Loucy (cell line): Measurements from ENCODE around the gene EXOC8.

Experiments used
- H2AFZ ChIP-seq: fragments of 200-600 bp; sonication (generic); 2 replicates; pipeline ENCODE4 v1.6.0; 2016; ENCODE audit warnings: antibody characterized with exemption, mild to moderate bottlenecking, low read length, moderate library complexity
- H3F3A ChIP-seq: fragments of 200-600 bp; 2 replicates; pipeline ENCODE4 v1.6.0; 2016; ENCODE audit warnings: antibody characterized with exemption, low read depth, mild to moderate bottlenecking
- H3K27me3 ChIP-seq: fragments of 200-600 bp; sonication (generic); 2 replicates; pipeline ENCODE4 v1.6.1; 2014; ENCODE audit warnings: low read length, mild to moderate bottlenecking; ENCODE audit not compliant: insufficient read depth, poor library complexity, severe bottlenecking
- H3K36me3 ChIP-seq: fragments of 200-600 bp; sonication (generic); 2 replicates; pipeline ENCODE4 v1.6.1; 2016; ENCODE audit warnings: low read length; ENCODE audit not compliant: insufficient read depth
- H3K4me1 ChIP-seq: fragments of 200-600 bp; sonication (generic); 2 replicates; pipeline ENCODE4 v1.5.1; 2014; ENCODE audit warnings: low read length, mild to moderate bottlenecking; ENCODE audit not compliant: insufficient read depth, poor library complexity, severe bottlenecking
- H3K4me2 ChIP-seq: fragments of 200-600 bp; sonication (generic); 2 replicates; pipeline ENCODE4 v1.6.0; 2014; ENCODE audit warnings: antibody characterized with exemption, low read length, low read depth, mild to moderate bottlenecking; ENCODE audit not compliant: poor library complexity, severe bottlenecking
- H3K4me3 ChIP-seq: fragments of 200-600 bp; sonication (generic); 2 replicates; pipeline ENCODE4 v1.5.1; 2014; ENCODE audit warnings: low read length, mild to moderate bottlenecking, mixed read lengths; ENCODE audit not compliant: poor library complexity, severe bottlenecking
- H3K79me2 ChIP-seq: fragments of 200-600 bp; sonication (generic); 2 replicates; pipeline ENCODE4 v1.6.1; 2014; ENCODE audit warnings: low read length; ENCODE audit not compliant: insufficient read depth
- H3K9ac ChIP-seq: fragments of 200-600 bp; sonication (generic); 2 replicates; pipeline ENCODE4 v1.6.0; 2014; ENCODE audit warnings: mild to moderate bottlenecking, low read depth, low read length, moderate library complexity; ENCODE audit not compliant: poor library complexity, severe bottlenecking
- H3K9me2 ChIP-seq: fragments of 200-600 bp; sonication (generic); replicated peaks from 2 replicates; pipeline ENCODE4 v1.6.1; 2016; ENCODE audit warnings: low read depth, low read length, mixed read lengths
- H3K9me3 ChIP-seq: fragments of 200-600 bp; sonication (generic); 2 replicates; pipeline ENCODE4 v1.6.1; 2014; ENCODE audit warnings: mild to moderate bottlenecking, antibody characterized with exemption, low read length, low read depth; ENCODE audit not compliant: insufficient read depth
- H4K20me1 ChIP-seq: fragments of 200-600 bp; sonication (generic); 2 replicates; pipeline ENCODE4 v1.6.0; 2014; ENCODE audit warnings: antibody characterized with exemption, low read length, mild to moderate bottlenecking; ENCODE audit not compliant: insufficient read depth, poor library complexity, severe bottlenecking
- EZH2phosphoT487 ChIP-seq: fragments of 200-600 bp; IDR thresholded peaks from 2 replicates; pipeline ENCODE4 v1.6.1; 2018; ENCODE audit warnings: antibody characterized with exemption, mild to moderate bottlenecking, moderate library complexity, borderline replicate concordance
- TF ChIP-seq, protein P1 (sequence below): fragments of 200-600 bp; sonication (generic); conservative IDR thresholded peaks from 2 replicates; pipeline ENCODE4 v1.5.1; 2014; ENCODE audit warnings: mild to moderate bottlenecking, antibody characterized with exemption, low read length

The EXOC8 gene

GRCh38 chr1:231319080-231319479, 18.6 kb downstream of the EXOC8 start:
- Histone ChIP-seq H3K79me2 (no peaks in the 10 kb centered on the region), H3K9me3 (no peaks in the 10 kb centered on the region), H3K4me2 (no peak overlapping the region), H3F3A (no peaks in the 10 kb centered on the region), H3K4me1 (no peaks in the 10 kb centered on the region), H3K36me3 (no peaks in the 10 kb centered on the region), H3K9ac (no peak overlapping the region), H3K4me3 (no peak overlapping the region), H2AFZ (no peak overlapping the region), H3K27me3 (no peaks in the 10 kb centered on the region), H3K9me2 (no peaks in the 10 kb centered on the region), H4K20me1 (no peaks in the 10 kb centered on the region)
- TF ChIP-seq EZH2phosphoT487, result no peak
- TF ChIP-seq, protein P1, sequence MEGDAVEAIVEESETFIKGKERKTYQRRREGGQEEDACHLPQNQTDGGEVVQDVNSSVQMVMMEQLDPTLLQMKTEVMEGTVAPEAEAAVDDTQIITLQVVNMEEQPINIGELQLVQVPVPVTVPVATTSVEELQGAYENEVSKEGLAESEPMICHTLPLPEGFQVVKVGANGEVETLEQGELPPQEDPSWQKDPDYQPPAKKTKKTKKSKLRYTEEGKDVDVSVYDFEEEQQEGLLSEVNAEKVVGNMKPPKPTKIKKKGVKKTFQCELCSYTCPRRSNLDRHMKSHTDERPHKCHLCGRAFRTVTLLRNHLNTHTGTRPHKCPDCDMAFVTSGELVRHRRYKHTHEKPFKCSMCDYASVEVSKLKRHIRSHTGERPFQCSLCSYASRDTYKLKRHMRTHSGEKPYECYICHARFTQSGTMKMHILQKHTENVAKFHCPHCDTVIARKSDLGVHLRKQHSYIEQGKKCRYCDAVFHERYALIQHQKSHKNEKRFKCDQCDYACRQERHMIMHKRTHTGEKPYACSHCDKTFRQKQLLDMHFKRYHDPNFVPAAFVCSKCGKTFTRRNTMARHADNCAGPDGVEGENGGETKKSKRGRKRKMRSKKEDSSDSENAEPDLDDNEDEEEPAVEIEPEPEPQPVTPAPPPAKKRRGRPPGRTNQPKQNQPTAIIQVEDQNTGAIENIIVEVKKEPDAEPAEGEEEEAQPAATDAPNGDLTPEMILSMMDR, result no peak

GRCh38 chr1:231318568-231318967, 19.1 kb downstream of the EXOC8 start:
- Histone ChIP-seq H3K9me3 (no peaks in the 10 kb centered on the region), H3K4me2 (no peak overlapping the region), H3K36me3 (no peaks in the 10 kb centered on the region), H3K4me1 (no peaks in the 10 kb centered on the region), H3F3A (no peaks in the 10 kb centered on the region), H3K4me3 (no peak overlapping the region), H3K9me2 (no peaks in the 10 kb centered on the region), H3K79me2 (no peaks in the 10 kb centered on the region), H3K9ac (no peak overlapping the region), H3K27me3 (no peaks in the 10 kb centered on the region), H4K20me1 (no peaks in the 10 kb centered on the region), H2AFZ (no peak overlapping the region)
- TF ChIP-seq EZH2phosphoT487, result no peak
- TF ChIP-seq, protein P1, result no peak

DNA sequence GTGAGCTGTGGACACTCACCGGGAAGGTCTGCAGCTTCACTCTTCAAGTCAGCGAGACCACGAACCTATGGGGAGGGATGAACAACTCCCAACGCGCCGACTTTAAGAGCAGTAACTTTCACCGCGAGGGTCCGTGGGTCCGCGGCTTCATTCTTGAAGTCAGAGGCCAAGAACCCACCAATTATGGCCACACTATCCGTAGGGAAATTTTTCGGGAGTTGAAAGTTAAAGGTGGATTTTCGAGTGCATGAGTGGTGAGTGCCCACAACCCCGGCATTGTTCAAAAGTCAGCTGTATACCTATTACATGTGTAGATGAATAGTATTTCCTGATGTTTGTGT, 19.7 kb downstream of the EXOC8 start:
- H3K36me3 ChIP-seq, result no peaks in the 10 kb centered on the region
- no peak for TF ChIP-seq EZH2phosphoT487
- TF ChIP-seq, protein P1, result no peak

More for the DNA sequence above, 19.7 kb downstream of the EXOC8 start:
- Histone ChIP-seq H2AFZ (no peak overlapping the region), H3K4me1 (no peaks in the 10 kb centered on the region), H3K9me3 (no peaks in the 10 kb centered on the region), H4K20me1 (no peaks in the 10 kb centered on the region), H3K4me3 (no peak overlapping the region), H3K79me2 (no peaks in the 10 kb centered on the region), H3K9ac (no peak overlapping the region), H3K4me2 (no peak overlapping the region), H3F3A (no peaks in the 10 kb centered on the region), H3K9me2 (no peaks in the 10 kb centered on the region), H3K27me3 (no peaks in the 10 kb centered on the region)
